Skeletal muscle tissue (tissue), 4 donors: ENCODE measurements around the gene TNIK. TPM values are rescaled to one million over a fixed set of nuclear protein-coding genes. Genes with fewer than 3 reads are reported as not detected.
"Not testable (repeated sequence)": the region's sequence is repeated elsewhere in the genome, so short reads cannot be mapped to it uniquely, and the experiment has no call there.

Source experiments
- H3K27ac ChIP-seq: one replicate; pipeline ENCODE4 v1.7.0; 2013; ENCODE audit warnings: mild to moderate bottlenecking, low read depth, low read length, inconsistent platforms
- H3K27me3 ChIP-seq, 3 donors: one replicate each; pipeline ENCODE4 v1.7.0; 2013; ENCODE audit warnings: low read length in 3 of 3; ENCODE audit not compliant: control insufficient read depth in 3 of 3, insufficient read depth in 3 of 3
- H3K36me3 ChIP-seq, 3 donors: one replicate each; pipeline ENCODE4 v1.7.0; 2013; ENCODE audit warnings: low read length in 3 of 3; ENCODE audit not compliant: control insufficient read depth in 3 of 3, insufficient read depth in 3 of 3
- H3K4me1 ChIP-seq, 3 donors: one replicate each; pipeline ENCODE4 v1.7.0; 2013; ENCODE audit warnings: low read length in 3 of 3, mild to moderate bottlenecking in 3 of 3; ENCODE audit not compliant: control insufficient read depth in 3 of 3, insufficient read depth in 3 of 3
- H3K4me3 ChIP-seq, 3 donors: one replicate each; pipeline ENCODE4 v1.7.0; 2013; ENCODE audit warnings: low read length in 3 of 3
- H3K9ac ChIP-seq, 3 donors: one replicate each; pipeline ENCODE4 v1.7.0; 2013; ENCODE audit warnings: low read length in 3 of 3, mild to moderate bottlenecking in 3 of 3, moderate library complexity in 2 of 3, low read depth in 1 of 3
- H3K9me3 ChIP-seq, 3 donors: one replicate each; pipeline ENCODE4 v1.7.0; 2013; ENCODE audit warnings: low read length in 3 of 3; ENCODE audit not compliant: control insufficient read depth in 3 of 3
- total RNA-seq: library from RNA; depleted of rRNA; stranded (reverse); fragments of >200 nt; gene quantifications from one replicate; pipeline ENCODE4 v1.2.3, GENCODE V29; 2014
- donor health status: Osteomylitis.

The TNIK gene
- total RNA-seq, 1 donor from 2014 or later, result 31.3 TPM

- no peaks in the 10 kb centered on the region for H3K27me3 ChIP-seq
- H3K4me1 ChIP-seq, result peaks cover 13 to 36% (median 18%) of the 10 kb centered on the region in 3 donors
- no peaks in the 10 kb centered on the region for H3K36me3 ChIP-seq
- H3K9ac ChIP-seq, result no peak overlapping the region
- no peaks in the 10 kb centered on the region for H3K9me3 ChIP-seq
- no peak overlapping the region for H3K27ac ChIP-seq
- no peak overlapping the region for H3K4me3 ChIP-seq
These were observed 75.9 kb downstream of the TNIK start for GRCh38 chr3:171384101-171384891.

DNA sequence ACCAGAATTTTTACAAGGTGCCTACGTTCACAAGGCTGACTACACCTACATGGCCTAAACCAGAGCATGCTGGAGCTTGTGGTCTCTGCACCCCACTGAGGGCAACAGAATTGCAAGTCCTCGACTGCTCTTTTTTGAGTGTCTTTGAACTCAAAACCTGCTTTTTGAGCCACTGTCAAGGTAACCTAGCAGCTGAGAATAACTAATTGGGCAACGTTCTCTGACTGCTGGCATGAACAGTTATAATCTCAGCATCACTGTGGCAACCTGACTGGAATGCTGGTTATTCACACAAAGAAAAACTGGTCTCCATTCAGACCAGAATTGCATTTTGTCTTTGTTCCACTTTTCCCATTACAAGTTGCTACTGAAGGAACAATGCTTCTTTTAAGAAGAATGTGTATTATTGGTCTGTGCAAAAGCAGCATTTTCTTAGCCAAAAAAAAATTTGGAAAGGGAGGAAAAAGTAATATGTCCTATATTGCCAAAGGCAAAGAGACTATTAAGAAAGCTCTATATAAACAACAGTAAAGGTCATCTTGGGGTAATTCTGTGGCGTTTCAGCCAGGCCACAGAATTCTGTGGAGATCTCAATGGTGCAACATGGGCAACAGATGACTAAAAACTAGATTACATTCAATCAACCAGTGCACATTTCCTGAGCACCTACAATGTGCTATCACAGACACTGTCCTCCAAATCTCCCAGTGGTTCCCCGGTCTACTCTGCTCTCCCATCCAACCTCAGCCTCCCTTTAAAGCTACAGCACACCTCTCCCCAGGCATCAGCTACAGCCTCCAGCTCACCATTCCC lies 76.8 kb downstream of the TNIK start:
- Histone ChIP-seq H3K27me3 (no peaks in the 10 kb centered on the region), H3K9me3 (no peaks in the 10 kb centered on the region), H3K36me3 (no peaks in the 10 kb centered on the region), H3K27ac (no peak overlapping the region), H3K4me1 (peaks cover 15 to 38% (median 19%) of the 10 kb centered on the region in 3 donors), H3K9ac (no peak overlapping the region), H3K4me3 (no peak overlapping the region)

- not testable (repeated sequence) for H3K9ac ChIP-seq, H3K4me3 ChIP-seq, H3K27ac ChIP-seq, H3K27me3 ChIP-seq, H3K9me3 ChIP-seq, H3K36me3 ChIP-seq
- H3K4me1 ChIP-seq, result peaks cover 15 to 41% (median 23%) of the 10 kb centered on the region in 3 donors
These were observed 77.9 kb downstream of the TNIK start for GRCh38 chr3:171382347-171382746.

DNA sequence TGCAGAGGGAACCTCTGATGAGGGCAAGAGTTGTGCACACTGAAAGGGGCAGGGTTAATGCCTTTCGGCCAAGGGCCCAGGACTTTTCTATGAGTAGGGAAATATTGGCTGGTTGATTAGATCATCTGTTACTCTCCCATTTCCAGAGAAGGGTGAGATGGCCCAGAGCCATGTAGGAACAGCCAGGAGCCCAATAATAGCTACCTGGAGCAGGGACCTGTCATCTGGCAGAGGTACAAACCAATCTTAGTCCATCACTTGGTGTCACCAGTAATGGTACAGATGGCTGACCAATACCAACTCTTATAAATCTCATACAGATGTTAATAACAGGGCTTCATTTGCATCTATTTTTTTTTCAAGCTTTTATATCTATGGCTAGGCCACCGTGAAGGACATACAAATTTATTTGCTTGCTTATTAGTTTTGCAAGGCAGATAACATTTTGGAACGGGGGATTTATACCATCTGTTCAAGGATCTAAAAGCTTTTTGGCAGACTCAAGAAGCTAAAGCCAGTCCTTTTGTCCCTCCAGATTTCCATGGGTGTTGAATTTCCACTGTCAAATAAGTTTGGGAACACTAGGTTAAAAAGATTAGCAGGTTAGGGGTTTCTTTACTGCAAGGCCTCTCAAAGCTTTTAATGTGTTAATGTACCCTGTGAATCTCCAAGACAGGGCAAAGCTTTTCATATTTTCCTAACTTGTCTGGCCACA lies 79.3 kb downstream of the TNIK start:
- H3K27ac ChIP-seq, result no peak overlapping the region

DNA sequence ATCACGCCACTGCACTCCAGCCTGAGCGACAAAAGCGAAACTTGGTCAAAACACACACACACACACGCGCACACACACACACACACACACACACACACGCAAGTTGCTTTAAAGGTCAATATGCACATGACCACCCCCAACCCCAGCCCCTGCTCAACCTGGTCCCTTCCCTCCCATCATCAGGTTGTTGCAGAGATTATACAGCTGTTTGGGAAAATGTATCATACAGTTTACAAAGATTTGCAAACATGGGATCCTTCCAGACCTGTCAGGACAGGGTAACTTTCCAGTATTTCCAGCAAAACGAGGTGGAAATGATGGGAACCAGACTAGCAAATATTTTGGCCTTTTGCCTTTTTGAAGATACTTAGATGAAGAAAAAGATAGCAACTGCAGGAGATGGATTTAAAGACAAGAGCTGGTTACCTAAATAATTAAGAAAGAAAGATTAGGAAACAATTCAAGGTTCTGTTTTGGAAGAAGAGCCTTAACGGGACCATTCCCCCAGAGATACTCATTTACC lies 80.2 kb downstream of the TNIK start:
- no peaks in the 10 kb centered on the region for H3K36me3 ChIP-seq
- H3K27ac ChIP-seq, result no peak overlapping the region
- no peak overlapping the region for H3K9ac ChIP-seq
- H3K4me3 ChIP-seq, result no peak overlapping the region
- peaks cover 26 to 46% (median 34%) of the 10 kb centered on the region in 3 donors for H3K4me1 ChIP-seq
- H3K27me3 ChIP-seq, result no peaks in the 10 kb centered on the region
- no peaks in the 10 kb centered on the region for H3K9me3 ChIP-seq

More for the DNA sequence above, 79.3 kb downstream of the TNIK start:
- Histone ChIP-seq H3K9me3 (no peaks in the 10 kb centered on the region), H3K27me3 (no peaks in the 10 kb centered on the region), H3K36me3 (no peaks in the 10 kb centered on the region), H3K4me1 (peaks cover 24 to 48% (median 35%) of the 10 kb centered on the region in 3 donors), H3K4me3 (no peak overlapping the region), H3K9ac (no peak overlapping the region)

DNA sequence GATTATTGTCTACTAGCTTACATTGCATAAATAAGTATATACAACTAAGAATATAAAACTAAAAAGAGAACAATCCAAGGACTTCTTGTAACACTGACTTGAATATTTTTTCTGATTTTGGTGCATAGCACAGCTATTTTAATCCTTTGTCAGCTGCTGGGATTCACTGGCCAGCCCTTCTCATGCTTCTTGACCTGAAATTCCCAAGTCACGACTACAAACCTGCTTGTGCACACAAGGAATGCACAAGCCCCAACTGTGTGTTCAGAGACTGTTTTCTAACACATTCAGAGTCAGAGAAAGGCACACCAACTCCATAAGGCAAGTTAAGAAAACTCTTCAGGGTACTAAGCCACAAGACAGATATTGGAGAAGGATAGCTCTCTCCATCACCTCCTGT lies 80.9 kb downstream of the TNIK start:
- H3K4me1 ChIP-seq, result peaks cover 28 to 46% (median 31%) of the 10 kb centered on the region in 3 donors

GRCh38 chr3:171378586-171378985 lies 81.6 kb downstream of the TNIK start:
- Histone ChIP-seq H3K9me3 (no peaks in the 10 kb centered on the region), H3K27ac (no peak overlapping the region), H3K4me1 (peaks cover 25 to 47% (median 33%) of the 10 kb centered on the region in 3 donors), H3K4me3 (no peak overlapping the region), H3K36me3 (no peaks in the 10 kb centered on the region), H3K27me3 (no peaks in the 10 kb centered on the region), H3K9ac (no peak overlapping the region)

More for the DNA sequence above, 80.9 kb downstream of the TNIK start:
- Histone ChIP-seq H3K36me3 (no peaks in the 10 kb centered on the region), H3K9me3 (no peaks in the 10 kb centered on the region), H3K9ac (no peak overlapping the region), H3K27ac (no peak overlapping the region), H3K4me3 (no peak overlapping the region), H3K27me3 (no peaks in the 10 kb centered on the region)

DNA sequence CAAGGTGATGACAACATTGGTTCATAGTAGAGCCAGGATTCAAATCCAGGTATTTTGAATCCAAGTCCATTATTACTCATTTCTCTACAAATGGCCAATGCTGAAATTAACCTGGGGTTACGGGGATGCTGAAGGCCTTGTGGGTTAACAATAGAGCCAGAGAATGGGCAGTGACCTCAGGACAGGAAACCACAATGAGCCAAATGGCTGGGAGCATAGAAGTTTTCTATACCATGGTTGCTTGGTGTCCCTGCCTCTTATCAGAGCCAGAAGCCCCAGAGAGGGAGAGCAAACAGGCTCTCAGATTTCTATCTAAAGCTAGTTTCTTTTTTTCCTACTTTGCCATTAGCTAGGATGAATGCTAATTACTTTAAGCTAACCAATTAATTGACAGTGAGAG lies 82.3 kb downstream of the TNIK start:
- no peak overlapping the region for H3K4me3 ChIP-seq
- H3K27me3 ChIP-seq, result no peaks in the 10 kb centered on the region
- H3K27ac ChIP-seq, result no peak overlapping the region
- H3K9ac ChIP-seq, result no peak overlapping the region
- no peaks in the 10 kb centered on the region for H3K9me3 ChIP-seq
- peaks cover 23 to 44% (median 34%) of the 10 kb centered on the region in 3 donors for H3K4me1 ChIP-seq
- H3K36me3 ChIP-seq, result no peaks in the 10 kb centered on the region

DNA sequence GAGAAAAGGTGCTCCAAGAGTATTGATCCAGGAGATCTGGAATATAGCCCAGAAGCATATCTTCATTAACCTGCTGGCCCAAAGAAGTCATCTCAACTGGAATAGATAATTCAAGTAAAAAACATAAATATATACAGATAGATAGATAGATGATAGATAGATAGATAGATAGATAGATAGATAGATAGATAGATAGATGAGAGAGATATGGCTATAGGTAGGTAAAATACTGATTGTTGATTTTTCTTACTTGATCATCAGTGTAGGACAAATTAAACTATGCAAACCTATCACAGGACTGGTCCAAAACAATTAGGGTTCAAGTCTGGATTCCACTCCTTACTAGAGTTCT lies 83.6 kb downstream of the TNIK start:
- Histone ChIP-seq H3K27ac (no peak overlapping the region), H3K4me1 (peaks cover 22 to 37% (median 33%) of the 10 kb centered on the region in 3 donors), H3K27me3 (no peaks in the 10 kb centered on the region), H3K36me3 (no peaks in the 10 kb centered on the region), H3K9ac (no peak overlapping the region), H3K9me3 (no peaks in the 10 kb centered on the region), H3K4me3 (no peak overlapping the region)
